GM19193 (cell line): ENCODE results near the gene LSM3.
A peak's percentile ranks its signal among the peaks of the same experiment; 100 is the strongest.

Experiments
- POLR2A ChIP-seq: IDR thresholded peaks from 4 replicates; pipeline ENCODE4 v1.6.1; 2011; ENCODE audit not compliant: insufficient read depth, insufficient read length; ENCODE audit errors: extremely low read depth

Gene LSM3

GRCh38 chr3:14178247-14179113 lies at the start of gene LSM3, which contains the start of gene XPC:
Gene LSM3, plus strand, starts transcription at chr3:14178817. Its CDS starts 44 bp downstream, at chr3:14178861.
Gene XPC, minus strand, starts transcription at chr3:14178601. Its CDS starts 33 bp downstream, at chr3:14178568.
- peak; percentile 95 for TF ChIP-seq POLR2A

- TF ChIP-seq POLR2A: no peak
These were observed 49.3 kb upstream of the LSM3 start for GRCh38 chr3:14129296-14129695.

GRCh38 chr3:14130230-14130629 lies 48.4 kb upstream of the LSM3 start:
- TF ChIP-seq POLR2A: no peak

DNA sequence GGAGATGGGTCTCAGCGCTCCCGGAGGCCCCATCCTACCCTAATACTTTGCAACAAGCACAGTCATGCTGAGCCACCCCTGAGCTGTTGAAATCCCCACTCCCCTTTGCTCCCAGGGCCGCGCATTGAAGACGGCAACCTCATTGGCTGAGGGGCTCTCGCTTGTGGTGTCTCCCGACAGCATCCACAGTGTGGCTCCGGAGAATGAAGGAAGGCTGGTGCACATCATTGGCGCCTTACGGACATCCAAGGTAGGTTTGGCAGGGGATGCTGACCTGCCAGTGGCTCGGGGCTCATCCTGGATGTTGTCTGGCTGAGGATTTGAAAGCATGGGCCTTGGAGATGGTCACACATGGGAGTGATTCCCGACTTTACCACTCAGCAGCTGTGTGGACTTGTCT lies 47.9 kb upstream of the LSM3 start:
- no peak for TF ChIP-seq POLR2A

GRCh38 chr3:14131134-14131533 lies 47.5 kb upstream of the LSM3 start:
- TF ChIP-seq POLR2A: no peak

DNA sequence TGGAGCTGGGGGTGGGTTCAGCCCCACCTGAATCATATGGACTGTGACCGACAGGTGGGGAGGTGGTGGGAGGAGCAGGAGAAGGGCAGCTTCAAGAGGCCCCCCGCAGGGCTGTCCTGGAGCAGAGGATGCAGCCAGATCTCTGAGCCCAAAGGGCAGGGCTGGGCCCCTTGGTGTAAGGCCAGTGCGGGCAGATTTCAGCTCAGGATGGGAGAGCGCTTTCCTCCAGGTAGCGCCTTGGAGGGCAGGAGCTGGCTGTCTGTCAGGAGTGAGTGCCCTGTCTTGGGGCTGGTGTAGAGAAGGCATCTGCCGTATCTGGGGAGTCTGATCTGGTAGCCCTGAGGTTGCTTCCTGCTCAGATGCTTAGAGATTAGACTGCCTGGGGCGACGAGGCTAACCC lies 46.5 kb upstream of the LSM3 start:
- no peak for TF ChIP-seq POLR2A

DNA sequence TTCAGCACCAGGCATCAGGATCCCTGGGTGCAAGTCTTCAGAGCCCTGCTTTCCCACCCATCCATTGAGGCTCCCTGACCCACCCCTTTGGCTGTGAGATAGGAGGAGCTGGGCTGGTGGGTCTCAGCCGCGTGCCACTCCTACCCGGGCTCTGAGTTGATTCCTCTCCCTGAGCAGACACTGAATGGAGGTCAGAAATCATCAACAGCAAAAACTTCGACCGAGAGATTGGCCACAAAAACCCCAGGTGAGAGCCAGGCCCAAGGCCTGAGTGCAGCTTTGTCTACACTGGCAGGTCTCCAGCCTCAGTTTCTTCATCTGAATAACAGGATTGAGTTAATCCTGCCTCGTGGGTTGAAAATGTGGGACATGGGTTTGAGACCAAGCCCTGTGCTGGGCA lies 45.9 kb upstream of the LSM3 start:
- TF ChIP-seq POLR2A: no peak

DNA sequence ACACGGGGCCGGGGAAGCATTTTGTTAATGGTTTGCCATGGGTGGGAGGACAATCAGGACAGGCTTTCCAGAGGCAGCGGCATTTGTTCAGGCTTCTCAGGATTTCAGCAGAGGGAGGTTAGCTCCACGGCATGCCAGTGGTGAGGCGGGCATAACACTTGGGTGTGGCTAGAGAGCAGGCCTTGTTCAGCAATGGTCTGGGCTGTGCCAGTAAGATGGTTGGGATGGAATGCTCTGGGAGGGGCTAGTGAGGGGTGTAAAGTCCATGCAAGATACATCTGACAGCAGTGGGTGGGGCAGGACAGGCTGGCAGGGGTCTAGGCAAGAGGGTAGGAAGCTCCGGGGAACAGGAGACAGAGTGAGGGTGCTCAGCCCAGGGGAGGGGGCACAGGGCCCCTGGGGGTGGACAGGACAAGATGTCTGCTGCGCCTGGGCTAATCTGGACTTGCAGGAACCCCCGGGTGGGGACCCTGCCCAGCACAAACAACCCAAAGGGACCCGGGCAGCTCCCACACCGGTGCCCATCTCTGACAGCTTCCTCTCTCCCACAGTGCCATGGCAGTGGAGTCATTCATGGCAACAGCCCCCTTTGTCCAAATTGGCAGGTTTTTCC lies 45.3 kb upstream of the LSM3 start:
- TF ChIP-seq POLR2A: no peak

DNA sequence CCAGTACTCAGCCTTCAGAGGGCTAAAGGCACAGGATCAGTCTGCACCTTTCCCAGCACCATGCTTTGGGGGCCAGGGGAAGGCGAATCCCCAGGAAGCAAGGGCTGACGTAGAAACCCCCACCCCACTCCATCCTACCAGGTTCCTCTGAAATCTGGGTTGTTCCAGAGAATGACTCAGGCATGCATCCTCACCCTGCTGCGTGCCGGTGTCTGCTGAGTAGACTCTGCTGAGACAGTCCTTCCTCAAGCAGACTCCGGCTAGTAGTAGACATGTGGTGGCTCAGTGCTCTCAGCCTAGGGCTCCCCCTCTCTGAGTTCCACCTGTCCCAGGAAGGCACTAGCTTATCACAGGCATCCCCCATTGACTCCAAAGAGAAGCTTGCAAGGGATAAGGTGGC lies 44.7 kb upstream of the LSM3 start:
- TF ChIP-seq POLR2A: no peak

GRCh38 chr3:14134291-14134690 lies 44.3 kb upstream of the LSM3 start:
- no peak for TF ChIP-seq POLR2A

DNA sequence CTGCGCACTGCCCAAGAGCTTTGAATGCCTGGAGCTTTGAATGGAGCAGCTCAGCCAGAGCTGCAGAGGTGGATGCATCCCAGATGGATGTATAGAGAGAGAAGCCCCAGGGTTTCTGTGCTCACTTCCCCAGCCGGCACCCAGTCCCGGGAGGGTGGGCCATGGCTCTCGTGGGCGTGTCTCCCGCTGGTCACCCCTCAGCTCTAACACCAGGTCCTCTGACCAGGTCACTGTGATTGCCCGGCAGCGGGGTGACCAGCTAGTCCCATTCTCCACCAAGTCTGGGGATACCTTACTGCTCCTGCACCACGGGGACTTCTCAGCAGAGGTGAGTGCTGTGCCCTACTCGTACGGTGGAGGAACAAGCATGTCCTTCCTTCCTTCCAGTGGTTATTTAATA lies 43.0 kb upstream of the LSM3 start:
- TF ChIP-seq POLR2A: no peak

DNA sequence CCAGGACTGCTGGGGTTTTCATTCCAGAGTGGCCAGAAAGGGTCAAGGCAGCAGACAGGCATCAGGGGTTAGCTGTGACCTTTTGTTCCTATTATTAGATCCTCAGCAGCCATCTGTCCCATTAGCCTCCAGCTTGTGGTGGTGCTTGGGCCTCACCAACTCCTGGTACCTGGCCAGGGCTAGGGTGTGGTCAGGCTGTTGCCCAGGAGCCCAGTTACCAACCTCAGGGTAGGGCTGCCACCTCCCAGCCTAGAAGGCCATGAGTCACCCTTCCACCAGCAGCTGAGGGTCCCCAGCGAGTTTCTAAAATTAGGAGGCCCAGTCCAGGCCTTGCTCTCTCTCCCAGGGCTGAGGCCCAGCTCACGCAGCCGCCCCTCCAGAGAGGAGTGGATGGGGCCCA lies 41.6 kb upstream of the LSM3 start:
- no peak for TF ChIP-seq POLR2A

GRCh38 chr3:14137445-14137844 lies 41.2 kb upstream of the LSM3 start:
- no peak for TF ChIP-seq POLR2A

DNA sequence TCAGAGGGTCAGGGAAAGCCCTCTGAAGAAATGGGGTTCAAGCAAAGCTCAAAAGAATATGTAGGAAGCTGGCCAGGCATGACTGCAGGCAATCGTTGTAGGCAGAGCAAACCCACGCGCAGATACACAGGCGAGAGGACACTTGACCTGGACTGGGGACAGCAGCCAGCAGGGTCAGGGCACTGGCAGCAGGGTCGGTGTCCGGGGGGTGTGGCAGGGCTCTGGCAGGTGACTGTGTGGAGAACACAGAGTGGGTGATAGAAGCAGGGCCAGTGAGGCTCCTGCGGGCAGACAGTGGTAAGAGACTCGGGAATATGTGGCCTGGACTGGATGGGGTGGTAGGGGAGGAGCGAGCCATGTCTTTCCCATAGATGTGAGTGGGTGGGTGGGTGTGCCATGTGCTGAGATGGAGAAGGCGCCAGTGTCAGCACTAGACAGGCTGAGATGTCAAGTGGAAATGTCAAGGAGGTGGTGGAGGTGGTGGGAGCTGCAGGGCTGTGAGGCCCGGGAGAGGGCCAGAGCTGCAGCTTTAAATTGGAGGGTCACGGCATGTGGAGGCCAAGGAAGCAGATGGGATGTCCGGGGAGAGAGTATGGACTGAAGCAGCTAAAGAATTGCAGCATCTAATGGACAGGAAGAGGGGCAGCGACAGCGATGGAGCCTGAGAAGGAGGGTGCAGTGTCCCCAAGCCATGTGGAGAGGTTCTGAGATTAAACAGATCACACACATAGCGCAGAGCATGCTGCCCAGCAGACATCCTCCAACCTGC lies 40.3 kb upstream of the LSM3 start:
- TF ChIP-seq POLR2A: no peak

DNA sequence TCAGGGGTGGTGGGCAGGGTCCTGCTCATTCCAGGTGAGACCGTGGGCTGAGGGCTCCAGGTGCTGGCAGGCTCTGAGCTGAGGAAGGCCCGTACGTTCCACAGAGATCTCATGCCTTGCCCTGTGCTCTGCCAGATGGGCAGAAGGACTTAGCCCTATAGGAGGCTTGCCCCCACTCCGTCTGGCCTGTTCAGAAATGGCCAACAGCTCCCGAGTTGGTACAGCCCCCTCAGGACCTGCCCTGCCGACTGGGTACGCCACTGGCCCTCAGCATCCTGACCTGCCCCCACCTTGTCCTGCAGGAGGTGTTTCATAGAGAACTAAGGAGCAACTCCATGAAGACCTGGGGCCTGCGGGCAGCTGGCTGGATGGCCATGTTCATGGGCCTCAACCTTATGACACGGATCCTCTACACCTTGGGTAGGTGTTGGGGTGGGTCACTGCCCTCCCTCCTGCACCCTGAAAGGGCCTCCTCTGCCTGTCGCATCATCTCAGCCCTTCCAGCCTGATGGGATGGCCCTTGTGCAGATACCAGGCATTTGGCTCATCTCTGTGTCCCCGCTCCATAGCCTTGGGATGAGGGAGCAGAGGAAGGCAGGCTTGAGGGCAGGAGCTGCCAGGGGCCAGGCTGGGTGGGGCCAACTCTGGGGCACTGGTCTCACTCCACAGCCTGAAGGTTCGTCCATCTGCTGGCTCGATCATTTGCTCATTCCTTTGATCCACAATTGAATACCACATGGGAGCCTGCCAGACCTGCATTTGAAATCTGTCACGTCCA lies 39.5 kb upstream of the LSM3 start:
- TF ChIP-seq POLR2A: no peak
